Hepatocyte (in vitro differentiated cells): ENCODE measurements around the gene STPG3.

ENCODE experiments used
- EZH2phosphoT487 ChIP-seq: fragments of 200-600 bp; sonication (generic); IDR thresholded peaks from one replicate; pipeline ENCODE4 v1.6.1; 2018; ENCODE audit warnings: antibody characterized with exemption, mild to moderate bottlenecking, low read depth, moderate library complexity; ENCODE audit not compliant: unreplicated experiment, severe bottlenecking
- TF ChIP-seq, protein P1 (sequence below): fragments of 200-600 bp; sonication (generic); IDR thresholded peaks from 2 replicates; pipeline ENCODE4 v1.5.1; 2016; ENCODE audit warnings: antibody characterized with exemption, mild to moderate bottlenecking; ENCODE audit not compliant: poor library complexity

DNA sequence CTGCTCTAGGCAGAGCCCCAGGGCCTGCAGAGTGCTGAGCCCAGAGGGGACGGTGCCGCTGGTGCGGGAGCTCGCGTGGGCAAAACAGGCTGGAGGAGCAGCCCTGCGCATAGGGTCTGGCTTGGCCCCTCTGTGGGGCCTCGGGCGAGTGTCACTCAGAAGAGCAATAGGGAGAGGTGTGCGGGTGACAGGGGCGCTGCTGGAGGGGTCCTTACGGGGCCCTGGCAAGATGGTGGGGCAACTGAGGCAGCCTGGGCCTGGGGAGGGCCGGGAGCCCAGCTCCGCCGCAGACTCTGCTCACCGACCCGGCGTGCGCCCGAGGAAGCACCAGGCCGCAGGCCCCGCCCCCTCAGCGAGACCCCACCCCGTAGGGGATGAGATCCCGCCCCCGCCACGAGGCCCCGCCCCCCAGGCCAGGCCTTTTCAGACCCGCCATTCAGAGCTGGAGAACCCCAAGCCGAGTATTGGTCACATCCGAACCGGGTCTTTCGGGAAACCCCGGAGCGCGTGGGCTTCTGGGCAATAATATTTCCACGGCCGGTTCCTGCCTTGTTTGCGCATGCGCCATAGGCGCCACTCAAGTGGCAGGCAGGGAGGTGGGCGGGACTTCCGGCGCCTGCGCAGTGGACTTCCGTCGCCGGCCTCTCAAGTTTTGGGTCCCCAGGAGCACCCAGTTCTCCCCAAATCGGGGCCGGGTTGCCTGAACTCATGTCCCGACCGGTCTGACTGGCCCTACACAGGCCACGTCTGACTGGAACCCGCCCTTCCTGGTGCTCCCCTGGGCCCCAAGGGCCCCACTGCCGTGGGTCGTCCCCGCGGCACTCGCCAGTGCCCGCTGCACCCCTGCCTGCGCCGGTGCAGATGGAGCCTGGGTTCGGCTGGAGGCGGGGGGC is 27.8 kb upstream of the STPG3 start:
- TF ChIP-seq, protein P1, sequence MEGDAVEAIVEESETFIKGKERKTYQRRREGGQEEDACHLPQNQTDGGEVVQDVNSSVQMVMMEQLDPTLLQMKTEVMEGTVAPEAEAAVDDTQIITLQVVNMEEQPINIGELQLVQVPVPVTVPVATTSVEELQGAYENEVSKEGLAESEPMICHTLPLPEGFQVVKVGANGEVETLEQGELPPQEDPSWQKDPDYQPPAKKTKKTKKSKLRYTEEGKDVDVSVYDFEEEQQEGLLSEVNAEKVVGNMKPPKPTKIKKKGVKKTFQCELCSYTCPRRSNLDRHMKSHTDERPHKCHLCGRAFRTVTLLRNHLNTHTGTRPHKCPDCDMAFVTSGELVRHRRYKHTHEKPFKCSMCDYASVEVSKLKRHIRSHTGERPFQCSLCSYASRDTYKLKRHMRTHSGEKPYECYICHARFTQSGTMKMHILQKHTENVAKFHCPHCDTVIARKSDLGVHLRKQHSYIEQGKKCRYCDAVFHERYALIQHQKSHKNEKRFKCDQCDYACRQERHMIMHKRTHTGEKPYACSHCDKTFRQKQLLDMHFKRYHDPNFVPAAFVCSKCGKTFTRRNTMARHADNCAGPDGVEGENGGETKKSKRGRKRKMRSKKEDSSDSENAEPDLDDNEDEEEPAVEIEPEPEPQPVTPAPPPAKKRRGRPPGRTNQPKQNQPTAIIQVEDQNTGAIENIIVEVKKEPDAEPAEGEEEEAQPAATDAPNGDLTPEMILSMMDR, result no peak
- TF ChIP-seq EZH2phosphoT487, result no peak
